Occipital lobe (tissue), 2 donors: ENCODE results near the gene NXT1. TPM values are rescaled to one million over a fixed set of nuclear protein-coding genes. Genes with fewer than 3 reads are reported as not detected.
"Not testable (repeated sequence)": the region's sequence is repeated elsewhere in the genome, so short reads cannot be mapped to it uniquely, and the experiment has no call there.

Experiments
- DNase-seq: peaks from one replicate; lab custom pipeline; 2025; lab: John Stamatoyannopoulos, UW
- total RNA-seq: library from RNA; depleted of rRNA; stranded (reverse); fragments of >200 nt; gene quantifications from one replicate; pipeline ENCODE4 v1.2.3, GENCODE V29; 2014

Gene NXT1
- total RNA-seq, 1 donor from 2014 or later = 23.6 TPM

DNA sequence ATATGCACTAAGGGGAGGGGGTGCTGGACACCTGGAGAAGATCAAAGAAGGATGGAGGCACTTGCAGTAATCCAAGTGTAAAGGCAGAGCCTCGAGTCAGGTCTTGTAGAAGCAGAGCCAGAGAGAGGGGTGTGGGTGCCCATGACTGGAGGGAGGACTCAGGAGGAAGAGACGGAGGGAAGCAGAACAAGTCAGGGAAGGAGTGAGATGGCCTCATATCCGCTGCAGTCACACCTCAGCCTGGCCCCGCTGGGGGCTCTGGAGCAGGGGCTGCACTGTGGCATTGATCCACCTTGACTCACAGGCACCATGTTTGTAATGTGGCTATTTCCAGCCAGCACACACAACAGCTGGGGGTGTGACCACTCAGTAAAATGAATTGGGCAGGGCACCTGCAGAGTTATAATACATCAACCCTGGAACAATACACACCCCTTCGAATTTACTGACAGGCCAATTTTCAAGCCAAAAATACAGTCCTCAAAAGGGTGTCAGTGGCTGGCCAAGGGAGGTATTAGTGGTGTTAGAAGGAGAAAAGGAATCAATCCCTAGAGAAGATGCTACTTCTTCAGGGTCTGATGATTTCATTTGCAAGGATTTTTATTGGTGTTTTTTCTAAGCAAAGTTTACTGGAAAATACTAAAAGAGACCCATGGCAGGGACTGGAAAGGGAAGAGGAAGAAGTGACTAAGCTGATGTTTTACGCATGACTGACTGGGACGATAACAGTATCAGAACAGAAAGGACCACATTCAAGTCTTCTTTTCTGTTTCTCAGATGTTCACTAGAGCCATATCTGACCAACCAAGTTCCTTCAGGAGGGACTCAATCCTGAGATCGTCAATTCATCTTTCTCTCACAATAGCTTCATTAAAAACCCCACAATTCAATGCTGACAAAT lies 18.9 kb upstream of the NXT1 start:
- DNase-seq = no peak

GRCh38 chr20:23332467-23332866 lies 18.1 kb upstream of the NXT1 start:
- no peak for DNase-seq

DNA sequence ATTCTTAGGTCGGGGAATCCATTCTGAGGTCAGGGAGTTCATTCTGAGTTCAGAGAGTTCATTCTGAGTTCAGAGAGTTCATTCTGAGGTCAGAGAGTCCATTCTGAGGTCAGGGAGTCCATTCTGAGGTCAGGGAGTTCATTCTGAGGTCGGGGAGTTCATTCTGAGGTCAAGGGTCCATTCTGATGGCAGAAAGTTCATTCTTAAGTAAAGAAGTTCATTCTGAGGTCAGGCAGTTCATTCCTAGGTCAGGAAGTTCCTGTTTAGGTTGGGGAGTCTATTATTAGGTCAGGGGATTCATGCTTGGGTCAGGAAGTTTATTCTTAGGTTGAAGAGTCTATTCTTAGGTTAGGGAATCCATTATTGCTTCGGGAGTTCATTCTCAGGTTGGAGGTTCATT lies 16.5 kb upstream of the NXT1 start:
- DNase-seq = no peak

GRCh38 chr20:23335521-23335920 lies 15.1 kb upstream of the NXT1 start:
- no peak for DNase-seq

GRCh38 chr20:23336476-23336875 lies 14.1 kb upstream of the NXT1 start:
- DNase-seq = no peak

DNA sequence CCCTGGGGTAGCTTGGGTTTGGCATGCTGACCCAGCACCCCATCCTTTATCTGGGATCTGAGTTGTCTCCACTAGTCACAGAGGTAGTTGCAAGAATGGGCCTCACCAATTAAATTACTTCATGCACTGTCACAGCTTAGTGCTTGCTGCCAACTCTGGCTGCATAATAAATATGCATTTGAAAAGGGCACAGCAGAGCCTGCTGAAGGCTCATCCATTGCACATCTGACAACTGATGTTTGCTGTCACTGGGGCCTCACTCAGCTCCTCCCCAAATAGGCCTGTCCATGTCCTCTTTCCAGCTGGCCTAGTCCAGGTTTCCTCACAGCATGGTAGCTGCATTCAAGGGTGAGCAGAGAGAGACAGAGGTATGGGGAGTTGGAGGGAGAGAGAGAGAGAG lies 13.3 kb upstream of the NXT1 start:
- no peak for DNase-seq

DNA sequence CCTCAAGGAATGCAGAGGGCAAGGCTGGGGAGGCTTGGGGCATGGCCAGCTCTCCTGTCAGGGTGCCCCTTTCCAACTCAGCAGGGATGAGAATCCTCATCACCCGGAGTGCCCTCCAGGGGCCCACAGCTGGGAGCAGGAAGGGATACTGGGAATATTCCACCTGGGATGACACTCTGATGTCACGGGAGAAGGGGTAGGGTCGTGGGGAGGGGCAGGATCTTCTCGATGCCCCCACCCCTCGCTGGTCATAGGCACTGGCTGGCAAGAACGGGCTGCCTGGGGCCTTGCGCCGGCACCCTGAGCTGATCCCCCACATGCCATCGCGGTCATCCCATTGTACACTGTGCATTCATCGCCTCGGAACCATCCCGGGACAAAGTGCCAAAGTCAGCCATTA lies 10.6 kb upstream of the NXT1 start:
- DNase-seq = no peak

DNA sequence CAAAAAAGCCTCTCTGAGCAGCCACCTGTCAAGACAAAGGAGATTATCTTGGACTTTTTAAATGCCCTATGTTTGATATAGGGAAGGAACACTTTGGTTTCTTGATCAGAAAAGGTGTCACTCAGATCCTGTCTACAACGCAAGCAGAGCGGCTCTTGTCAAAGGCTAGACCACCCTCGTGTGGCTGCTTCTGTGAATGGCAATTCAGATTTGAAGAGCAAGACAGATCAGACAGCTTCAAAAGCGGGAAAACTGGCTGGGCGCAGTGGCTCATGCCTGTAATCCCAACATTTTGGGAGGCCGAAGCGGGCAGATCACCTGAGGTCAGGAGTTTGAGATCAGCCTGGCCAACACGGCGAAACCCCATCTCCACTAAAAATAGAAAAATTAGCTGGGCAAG lies 10.1 kb upstream of the NXT1 start:
- DNase-seq = peak; percentile 64

- no peak for DNase-seq
These were observed 9.5 kb upstream of the NXT1 start for GRCh38 chr20:23341073-23341472.

DNA sequence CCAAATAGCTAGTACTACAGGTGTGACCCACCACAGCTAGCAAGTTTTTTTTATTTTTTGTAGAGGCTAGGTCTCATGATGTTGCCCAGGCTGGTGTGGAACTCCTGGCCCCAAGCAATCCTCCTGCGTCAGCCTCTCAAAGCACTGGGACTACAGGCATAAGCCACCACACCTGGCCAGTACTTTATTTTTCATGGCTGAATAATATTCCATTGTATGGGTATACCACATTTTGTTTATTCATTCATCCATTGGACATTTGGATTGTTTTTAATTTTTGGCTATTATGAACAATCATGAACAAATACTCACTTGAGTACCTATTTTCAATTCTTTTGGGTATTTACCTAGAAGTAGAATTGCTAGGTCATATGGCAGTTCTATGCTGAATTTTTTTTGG lies 7.0 kb upstream of the NXT1 start:
- DNase-seq = no peak

- no peak for DNase-seq
These were observed 6.3 kb upstream of the NXT1 start for GRCh38 chr20:23344336-23344735.

DNA sequence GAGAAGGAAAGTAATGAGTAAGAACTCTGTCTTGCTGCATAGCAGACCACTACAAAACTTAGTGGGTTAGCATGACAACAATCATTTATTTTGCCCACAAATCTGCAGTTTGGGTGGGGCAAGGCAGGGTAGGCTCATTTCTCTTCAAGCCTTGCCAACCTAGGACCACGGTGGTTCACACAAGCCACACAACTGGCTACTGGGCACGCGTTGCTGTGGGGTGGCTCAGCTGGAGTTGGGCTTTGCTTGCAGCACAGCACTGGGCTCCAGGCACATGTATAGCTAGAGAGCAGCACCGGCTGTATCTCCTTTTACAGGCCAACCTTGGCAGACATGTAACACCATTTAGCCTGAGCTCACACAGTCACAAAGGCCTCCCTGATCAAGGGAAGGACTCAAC lies 4.6 kb upstream of the NXT1 start:
- no peak for DNase-seq

- no peak for DNase-seq
These were observed 2.8 kb upstream of the NXT1 start for GRCh38 chr20:23347791-23348190.

- not testable (repeated sequence) for DNase-seq
These were observed 2.1 kb upstream of the NXT1 start for GRCh38 chr20:23348510-23348909.

GRCh38 chr20:23349338-23350195 lies 1.0 kb upstream of the NXT1 start:
- no peak for DNase-seq

DNA sequence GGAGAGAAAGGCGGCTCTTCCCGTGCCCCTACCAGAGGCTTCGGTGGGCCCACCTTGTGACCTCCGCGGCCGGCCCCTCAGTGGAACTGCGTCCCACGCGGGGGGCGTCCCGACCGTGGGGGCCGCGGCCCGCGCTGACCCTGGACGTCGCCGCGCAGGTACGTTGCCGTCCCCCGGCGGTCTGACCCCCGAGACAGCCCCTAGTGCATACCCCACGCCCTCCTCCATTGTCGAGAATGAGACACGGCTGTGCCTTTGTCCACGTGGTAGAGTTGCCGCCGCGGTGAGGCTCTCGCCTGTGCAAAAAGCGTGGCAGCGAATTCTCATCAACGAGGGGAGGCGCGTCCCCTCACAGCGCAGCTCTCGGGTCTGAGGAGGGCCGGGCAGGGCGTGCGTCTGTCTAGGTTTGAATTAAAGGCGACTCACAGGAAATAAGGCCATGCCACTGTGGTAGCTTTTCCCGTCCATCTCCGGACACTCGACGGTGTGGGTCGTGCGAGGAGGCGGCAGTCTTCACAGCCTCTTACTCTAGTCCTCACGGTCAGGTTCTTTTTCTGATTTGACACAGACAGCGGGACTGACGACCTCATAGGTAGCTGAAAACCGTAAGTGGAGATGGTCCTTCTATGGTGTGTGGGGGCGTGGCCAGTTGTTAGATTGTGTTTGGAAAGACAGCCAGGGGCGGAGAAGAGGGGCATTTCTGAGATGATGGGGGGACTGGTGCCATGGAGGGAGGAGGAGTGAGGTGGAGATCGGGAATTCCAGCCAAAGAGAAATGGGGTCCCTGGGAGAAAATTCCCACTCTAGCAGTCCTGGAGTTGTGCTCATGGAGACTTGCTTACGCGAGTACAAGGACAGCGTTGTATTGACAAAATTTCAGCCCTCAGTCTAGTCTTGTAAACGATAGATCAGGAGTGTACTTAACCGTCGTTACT lies 580 bp downstream of the NXT1 start:
- DNase-seq = no peak

- DNase-seq = no peak
These were observed 5.6 kb downstream of the NXT1 start for GRCh38 chr20:23356203-23356602.

DNA sequence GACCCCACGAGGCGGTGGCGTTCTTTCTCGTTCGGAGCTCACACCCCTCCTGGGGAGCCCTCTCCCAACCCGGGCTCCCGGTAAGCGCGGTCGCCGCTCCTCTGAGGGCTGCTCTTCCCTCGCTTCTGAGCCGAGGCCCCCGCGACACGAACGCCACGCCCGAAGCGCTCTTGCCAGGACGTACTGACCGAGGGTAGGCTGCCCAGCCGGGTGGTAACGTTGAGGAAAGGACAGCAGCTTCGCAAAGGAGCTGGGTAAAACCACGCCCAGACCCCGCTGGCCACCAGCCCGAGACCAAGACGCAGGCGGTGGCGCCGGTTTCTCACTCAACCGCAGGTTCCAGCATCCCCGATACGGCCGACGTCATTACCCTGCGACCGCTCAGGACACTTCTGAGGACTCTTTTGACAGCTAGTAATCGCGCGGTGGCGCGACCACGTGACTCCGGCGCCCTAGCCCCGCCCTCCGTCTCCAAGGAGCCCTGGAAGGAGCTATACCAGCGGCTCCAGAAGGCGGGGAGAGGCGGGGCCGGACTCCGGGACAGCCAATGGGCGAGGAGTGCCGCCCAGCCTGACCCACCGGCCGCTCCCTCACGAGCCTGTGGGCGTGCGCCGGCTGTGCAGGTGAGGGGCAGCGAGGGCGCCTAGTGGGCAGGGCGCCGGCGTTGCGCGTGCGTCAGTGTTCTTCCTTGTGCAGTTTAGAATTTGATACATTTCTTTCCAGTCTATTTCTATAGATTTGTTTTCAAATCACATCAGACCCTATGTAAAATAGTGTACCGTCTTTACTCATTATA lies 7.4 kb downstream of the NXT1 start:
- peak; percentile 99 for DNase-seq

- DNase-seq = no peak
These were observed 7.9 kb downstream of the NXT1 start for GRCh38 chr20:23358563-23358906.

GRCh38 chr20:23358923-23359593 lies 8.5 kb downstream of the NXT1 start:
- no peak for DNase-seq
